ENCODE data around the gene SMARCD2.

GRCh38 chr17:63824362-63824761 lies 18.1 kb downstream of the SMARCD2 start:
- TF ChIP-seq, protein P1, sequence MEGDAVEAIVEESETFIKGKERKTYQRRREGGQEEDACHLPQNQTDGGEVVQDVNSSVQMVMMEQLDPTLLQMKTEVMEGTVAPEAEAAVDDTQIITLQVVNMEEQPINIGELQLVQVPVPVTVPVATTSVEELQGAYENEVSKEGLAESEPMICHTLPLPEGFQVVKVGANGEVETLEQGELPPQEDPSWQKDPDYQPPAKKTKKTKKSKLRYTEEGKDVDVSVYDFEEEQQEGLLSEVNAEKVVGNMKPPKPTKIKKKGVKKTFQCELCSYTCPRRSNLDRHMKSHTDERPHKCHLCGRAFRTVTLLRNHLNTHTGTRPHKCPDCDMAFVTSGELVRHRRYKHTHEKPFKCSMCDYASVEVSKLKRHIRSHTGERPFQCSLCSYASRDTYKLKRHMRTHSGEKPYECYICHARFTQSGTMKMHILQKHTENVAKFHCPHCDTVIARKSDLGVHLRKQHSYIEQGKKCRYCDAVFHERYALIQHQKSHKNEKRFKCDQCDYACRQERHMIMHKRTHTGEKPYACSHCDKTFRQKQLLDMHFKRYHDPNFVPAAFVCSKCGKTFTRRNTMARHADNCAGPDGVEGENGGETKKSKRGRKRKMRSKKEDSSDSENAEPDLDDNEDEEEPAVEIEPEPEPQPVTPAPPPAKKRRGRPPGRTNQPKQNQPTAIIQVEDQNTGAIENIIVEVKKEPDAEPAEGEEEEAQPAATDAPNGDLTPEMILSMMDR (IDR thresholded peaks at IDR 0.05), result no peak
- no peak for TF ChIP-seq POLR2A (IDR thresholded peaks at IDR 0.05)
